NT2/D1 (cell line): ENCODE measurements around the gene APMAP.

Experiments
- DNase-seq: peaks from one replicate; pipeline ENCODE4 v3.0.0-alpha.2; 2011; ENCODE audit warnings: low read depth, low spot score
- H3K27me3 ChIP-seq: 2 replicates; pipeline ENCODE4 v1.6.0; 2011; ENCODE audit warnings: mild to moderate bottlenecking; ENCODE audit not compliant: insufficient read length, insufficient read depth
- H3K36me3 ChIP-seq: 2 replicates; pipeline ENCODE4 v1.6.1; 2011; ENCODE audit warnings: mild to moderate bottlenecking, low read length, mixed read lengths; ENCODE audit not compliant: insufficient read depth, insufficient read length
- H3K4me1 ChIP-seq: 2 replicates; pipeline ENCODE4 v1.5.1; 2011; ENCODE audit not compliant: insufficient read depth, insufficient read length
- H3K4me3 ChIP-seq: 2 replicates; pipeline ENCODE4 v1.5.1; 2011; ENCODE audit warnings: low read depth; ENCODE audit not compliant: insufficient read length
- H3K9ac ChIP-seq: 2 replicates; pipeline ENCODE4 v1.6.0; 2011; ENCODE audit warnings: low read depth; ENCODE audit not compliant: insufficient read length
- H3K9me3 ChIP-seq: 2 replicates; pipeline ENCODE4 v1.5.1; 2011; ENCODE audit warnings: mild to moderate bottlenecking, low read length; ENCODE audit not compliant: insufficient read depth
- SUZ12 ChIP-seq: IDR thresholded peaks from 2 replicates; pipeline ENCODE4 v1.6.1; 2011; ENCODE audit not compliant: insufficient read length, insufficient read depth; ENCODE audit errors: extremely low read depth
- YY1 ChIP-seq: IDR thresholded peaks from 2 replicates; pipeline ENCODE4 v1.6.1; 2011; ENCODE audit not compliant: insufficient read length, insufficient read depth
- ZNF274 ChIP-seq: IDR thresholded peaks from 2 replicates; pipeline ENCODE4 v1.6.1; 2011; ENCODE audit warnings: mild to moderate bottlenecking, low read depth, low read length

The APMAP gene

DNA sequence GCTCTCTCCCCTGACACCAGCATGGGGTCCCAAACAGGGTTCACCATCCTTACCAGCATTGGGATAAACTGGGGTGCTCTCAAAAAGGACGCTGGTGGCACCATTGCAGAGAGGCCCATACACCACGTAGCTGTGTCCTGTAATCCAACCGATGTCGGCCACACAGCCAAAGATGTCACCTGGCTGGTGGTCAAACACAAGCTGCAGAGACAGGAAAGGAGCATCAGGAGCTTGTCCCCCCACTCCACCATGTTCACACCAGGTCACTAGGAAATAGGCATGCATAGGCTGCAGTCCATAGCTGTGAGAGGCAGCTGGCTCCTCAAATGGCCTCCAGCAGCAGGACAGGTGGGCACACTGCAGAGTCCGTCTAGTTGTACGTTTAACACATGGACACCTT lies 28.8 kb upstream of the APMAP start:
- peaks cover 2% of the 10 kb centered on the region for H3K4me1 ChIP-seq
- H3K4me3 ChIP-seq: no peak overlapping the region
- no peaks in the 10 kb centered on the region for H3K9me3 ChIP-seq
- H3K9ac ChIP-seq: no peak overlapping the region
- TF ChIP-seq YY1 (no peak), ZNF274 (no peak), SUZ12 (no peak)
- H3K27me3 ChIP-seq: no peaks in the 10 kb centered on the region
- H3K36me3 ChIP-seq: no peaks in the 10 kb centered on the region
- no peak for DNase-seq

DNA sequence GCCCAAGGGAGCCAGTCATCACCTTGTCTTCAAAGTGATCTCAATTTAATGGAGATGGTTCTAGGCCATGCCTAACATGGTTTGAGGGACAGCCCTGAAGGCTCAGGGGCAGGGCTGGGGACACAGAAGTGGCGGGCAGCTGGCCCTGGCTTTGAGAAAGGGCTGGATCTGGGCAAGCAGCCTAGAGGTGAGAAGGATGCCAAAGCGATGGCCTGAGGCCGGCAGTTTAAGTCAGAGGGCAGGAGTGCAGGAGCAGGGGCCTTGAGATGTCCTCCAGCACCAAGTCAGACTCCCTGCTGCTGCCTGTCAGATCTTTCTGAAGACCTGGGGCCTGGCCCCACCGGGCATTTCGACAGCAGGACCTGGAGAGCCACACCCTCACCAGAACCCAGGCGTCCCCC lies 28.4 kb upstream of the APMAP start:
- Histone ChIP-seq H3K9me3 (no peaks in the 10 kb centered on the region), H3K36me3 (no peaks in the 10 kb centered on the region), H3K4me3 (no peak overlapping the region), H3K27me3 (no peaks in the 10 kb centered on the region), H3K4me1 (peaks cover 2% of the 10 kb centered on the region), H3K9ac (no peak overlapping the region)
- TF ChIP-seq SUZ12 (no peak), ZNF274 (no peak), YY1 (no peak)
- no peak for DNase-seq

DNA sequence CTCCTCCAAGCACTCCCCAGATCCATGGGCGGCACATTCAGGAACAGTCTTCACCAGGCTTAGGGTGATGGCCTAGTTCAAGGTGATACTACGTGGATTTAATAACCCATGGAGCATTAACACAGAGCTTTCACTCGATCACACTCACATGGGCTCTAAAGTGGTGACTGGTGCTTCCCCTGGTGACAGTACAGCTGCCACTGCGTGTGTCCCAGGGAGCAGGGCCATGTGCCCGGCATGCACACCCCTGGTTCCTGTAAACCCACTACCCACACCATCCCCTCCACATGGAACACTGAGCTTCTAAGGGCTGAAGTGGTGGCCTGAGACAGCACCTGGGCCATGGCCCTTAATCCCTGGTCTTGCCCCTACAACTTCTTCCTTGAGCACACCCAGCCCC lies 27.8 kb upstream of the APMAP start:
- Histone ChIP-seq H3K4me3 (no peak overlapping the region), H3K4me1 (peaks cover 2% of the 10 kb centered on the region), H3K27me3 (no peaks in the 10 kb centered on the region), H3K36me3 (no peaks in the 10 kb centered on the region), H3K9me3 (no peaks in the 10 kb centered on the region), H3K9ac (no peak overlapping the region)
- no peak for DNase-seq
- no peak for TF ChIP-seq SUZ12
- no peak for TF ChIP-seq YY1
- no peak for TF ChIP-seq ZNF274

DNA sequence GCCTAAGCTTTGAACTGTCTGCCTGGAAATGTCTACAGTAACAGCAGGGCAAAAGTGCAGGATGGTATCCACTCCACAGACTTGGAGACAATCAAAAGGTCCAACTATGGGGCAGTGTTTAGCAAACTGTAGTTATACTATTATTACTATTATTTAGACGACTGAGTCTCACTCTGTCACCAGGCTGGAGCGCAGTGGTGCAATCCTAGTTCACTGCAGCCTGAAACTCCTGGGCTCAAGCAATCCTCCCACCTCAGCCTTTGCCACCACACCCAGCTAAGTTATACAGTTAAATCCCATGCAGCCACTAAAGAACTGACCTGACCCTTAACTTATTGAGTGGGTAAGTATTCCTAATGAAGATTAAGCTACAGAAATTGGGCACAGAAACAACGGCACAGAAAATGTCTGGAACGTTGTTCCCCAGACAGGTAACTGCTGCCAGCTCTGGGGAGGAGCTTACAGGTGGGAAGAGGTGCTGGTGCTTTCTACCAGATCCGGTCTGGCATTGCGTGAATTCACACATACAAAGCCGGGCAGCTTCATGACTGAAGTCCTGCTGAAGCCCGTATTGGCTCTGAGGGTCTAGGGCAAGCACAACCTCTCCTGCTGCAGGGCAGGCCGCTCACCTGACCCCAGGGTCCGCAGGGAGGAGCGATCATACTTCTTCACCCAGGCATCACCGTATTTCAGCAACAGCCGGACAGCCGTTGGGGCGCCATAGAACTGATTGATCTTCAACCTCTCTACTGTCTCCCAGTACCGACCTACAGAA lies 27.0 kb upstream of the APMAP start:
- Histone ChIP-seq H3K4me3 (no peak overlapping the region), H3K36me3 (no peaks in the 10 kb centered on the region), H3K9me3 (no peaks in the 10 kb centered on the region), H3K4me1 (peaks cover 2% of the 10 kb centered on the region), H3K9ac (no peak overlapping the region), H3K27me3 (no peaks in the 10 kb centered on the region)
- no peak for DNase-seq
- TF ChIP-seq SUZ12: no peak

DNA sequence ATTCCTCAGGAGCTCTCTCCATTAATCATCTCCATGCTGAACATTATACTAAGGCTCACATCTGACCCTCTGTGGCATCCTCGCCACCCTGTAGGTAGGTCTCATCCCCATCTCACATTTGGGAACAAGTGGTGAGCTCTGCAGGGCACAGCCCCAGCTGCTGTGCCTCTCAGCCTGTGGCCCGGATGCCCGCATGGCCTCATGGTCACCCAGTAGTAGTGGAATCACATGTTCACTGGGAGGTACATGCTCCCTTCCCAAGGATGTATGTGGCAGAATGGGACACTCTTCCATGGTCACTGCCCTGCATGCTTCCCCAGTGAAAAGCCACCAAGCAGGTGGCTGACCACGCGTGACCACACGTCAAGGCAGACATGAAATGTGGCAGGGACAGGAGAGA lies 26.3 kb upstream of the APMAP start:
- Histone ChIP-seq H3K36me3 (no peaks in the 10 kb centered on the region), H3K27me3 (no peaks in the 10 kb centered on the region), H3K9me3 (no peaks in the 10 kb centered on the region), H3K4me3 (no peak overlapping the region), H3K9ac (no peak overlapping the region), H3K4me1 (peaks cover 2% of the 10 kb centered on the region)
- TF ChIP-seq SUZ12 (no peak), ZNF274 (no peak), YY1 (no peak)
- DNase-seq: no peak

DNA sequence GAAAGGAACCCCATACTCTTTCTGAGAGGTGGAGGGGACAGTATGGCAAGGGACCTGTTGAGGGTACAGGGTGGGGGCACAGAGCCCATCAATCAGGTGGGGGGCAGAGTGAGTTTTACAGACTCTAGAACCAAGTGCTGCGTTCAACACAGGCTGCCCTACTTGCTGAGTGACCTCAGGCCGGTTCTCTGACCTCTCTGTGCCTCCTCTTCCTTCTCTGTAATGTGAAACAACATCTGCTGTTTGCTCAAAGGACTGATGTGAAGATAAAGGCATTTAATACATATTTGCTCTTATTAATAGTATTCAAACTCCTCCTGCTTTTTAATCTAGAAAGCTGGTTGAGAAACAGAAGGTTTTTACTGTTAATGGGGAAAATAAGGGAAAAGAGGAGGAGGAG lies 25.9 kb upstream of the APMAP start:
- Histone ChIP-seq H3K4me1 (peaks cover 2% of the 10 kb centered on the region), H3K4me3 (no peak overlapping the region), H3K9me3 (no peaks in the 10 kb centered on the region), H3K9ac (no peak overlapping the region), H3K36me3 (no peaks in the 10 kb centered on the region), H3K27me3 (no peaks in the 10 kb centered on the region)
- no peak for DNase-seq
- TF ChIP-seq ZNF274 (no peak), YY1 (no peak), SUZ12 (no peak)

DNA sequence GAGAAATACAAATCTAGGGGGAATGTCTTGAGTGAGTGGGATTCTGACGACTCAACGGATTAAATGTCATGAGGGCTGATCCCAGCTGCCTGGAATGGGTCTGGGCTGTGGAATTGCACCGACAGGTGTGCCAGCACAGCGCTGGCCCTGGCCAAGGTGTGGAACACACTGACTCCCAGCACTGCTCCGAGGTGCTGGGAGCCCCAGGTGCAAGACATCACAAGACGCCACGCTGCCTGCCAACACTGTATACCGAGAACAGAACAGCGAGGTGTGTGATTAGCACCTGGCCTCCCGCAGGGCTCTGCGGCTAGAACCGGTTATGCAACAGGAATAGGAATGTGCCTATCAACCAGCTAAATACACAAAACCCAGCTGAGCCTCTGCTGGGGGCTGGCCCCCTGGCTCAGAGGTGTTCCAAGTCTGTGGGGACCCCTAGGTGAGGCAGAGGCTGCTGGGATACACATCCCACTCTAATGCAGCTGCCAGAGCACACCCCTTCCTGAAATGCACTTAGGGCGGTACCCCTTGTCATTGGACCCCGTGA lies 24.8 kb upstream of the APMAP start:
- Histone ChIP-seq H3K4me3 (no peak overlapping the region), H3K9me3 (no peaks in the 10 kb centered on the region), H3K36me3 (no peaks in the 10 kb centered on the region), H3K27me3 (no peaks in the 10 kb centered on the region), H3K9ac (no peak overlapping the region), H3K4me1 (peaks cover 2% of the 10 kb centered on the region)
- TF ChIP-seq ZNF274: no peak
- TF ChIP-seq SUZ12: no peak
- TF ChIP-seq YY1: no peak
- no peak for DNase-seq

DNA sequence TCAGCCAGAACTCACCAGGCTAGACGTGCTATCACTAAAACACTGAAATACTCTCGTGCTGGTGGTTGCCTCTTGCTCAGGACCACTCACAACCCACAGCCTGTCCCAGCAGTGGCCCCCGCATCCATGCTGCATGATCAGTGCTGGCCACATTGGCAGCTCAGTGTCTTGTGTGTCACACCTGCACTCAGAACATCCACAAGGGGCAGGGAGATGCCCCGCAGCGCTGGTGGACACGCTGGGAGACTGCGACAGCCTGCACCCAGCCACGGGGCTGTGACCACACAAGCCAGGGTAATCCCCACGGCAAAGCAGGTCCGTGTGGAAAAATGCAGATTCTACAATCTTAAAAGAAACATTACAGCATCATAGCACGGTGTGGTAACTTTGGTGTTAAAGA lies 23.9 kb upstream of the APMAP start:
- no peaks in the 10 kb centered on the region for H3K36me3 ChIP-seq
- TF ChIP-seq SUZ12: no peak
- TF ChIP-seq ZNF274: no peak
- TF ChIP-seq YY1: no peak
- no peak for DNase-seq

More for the DNA sequence above, 23.9 kb upstream of the APMAP start:
- no peak overlapping the region for H3K9ac ChIP-seq
- no peak overlapping the region for H3K4me3 ChIP-seq
- no peaks in the 10 kb centered on the region for H3K9me3 ChIP-seq
- H3K4me1 ChIP-seq: peaks cover 2% of the 10 kb centered on the region
- H3K27me3 ChIP-seq: no peaks in the 10 kb centered on the region
